Neural cell (in vitro differentiated cells): ENCODE measurements around the gene NEK5. TPM values are rescaled to one million over a fixed set of nuclear protein-coding genes. Genes with fewer than 3 reads are reported as not detected.
"Not testable (repeated sequence)": the region's sequence is repeated elsewhere in the genome, so short reads cannot be mapped to it uniquely, and the experiment has no call there.

Experiments
- H2AFZ ChIP-seq: fragments of 200-600, 300-800 bp; sonication (generic), shearing (Covaris generic); 2 replicates; pipeline ENCODE4 v1.6.0; 2014; ENCODE audit warnings: low read depth, mild to moderate bottlenecking, antibody characterized with exemption, low read length, moderate library complexity
- H3F3A ChIP-seq: fragments of 200-600 bp; shearing (Covaris generic); 2 replicates; pipeline ENCODE4 v1.6.1; 2016; ENCODE audit warnings: mild to moderate bottlenecking, moderate library complexity, mixed read lengths, antibody characterized with exemption, low read length; ENCODE audit not compliant: insufficient read depth, poor library complexity, severe bottlenecking
- H3K27ac ChIP-seq: fragments of 200-600, 300-800 bp; sonication (generic), shearing (Covaris generic); 2 replicates; pipeline ENCODE4 v1.5.1; 2014; ENCODE audit warnings: mild to moderate bottlenecking, low read length, moderate library complexity
- H3K27me3 ChIP-seq: fragments of 300-800, 200-600 bp; sonication (generic), shearing (Covaris generic); 2 replicates; pipeline ENCODE4 v1.6.0; 2014; ENCODE audit warnings: mild to moderate bottlenecking, low read depth, low read length, moderate library complexity; ENCODE audit not compliant: insufficient read depth
- H3K36me3 ChIP-seq: fragments of 300-800, 200-600 bp; sonication (generic), shearing (Covaris generic); 2 replicates; pipeline ENCODE4 v1.5.1; 2014; ENCODE audit warnings: mild to moderate bottlenecking, antibody characterized with exemption, low read length, moderate library complexity; ENCODE audit not compliant: insufficient read depth
- H3K4me2 ChIP-seq: fragments of 300-800, 200-600 bp; sonication (generic), shearing (Covaris generic); 2 replicates; pipeline ENCODE4 v1.6.0; 2014; ENCODE audit warnings: mild to moderate bottlenecking, low read length
- H3K4me3 ChIP-seq: fragments of 300-800, 200-600 bp; sonication (generic), shearing (Covaris generic); 2 replicates; pipeline ENCODE4 v1.5.1; 2014; ENCODE audit warnings: mild to moderate bottlenecking, low read length, moderate library complexity
- H3K79me2 ChIP-seq: fragments of 200-600 bp; shearing (Covaris generic); replicated peaks from 2 replicates; pipeline ENCODE4 v1.6.0; 2014; ENCODE audit warnings: mild to moderate bottlenecking, low read length, moderate library complexity; ENCODE audit not compliant: insufficient read depth
- H3K9ac ChIP-seq: fragments of 300-800, 200-600 bp; sonication (generic), shearing (Covaris generic); 2 replicates; pipeline ENCODE4 v1.6.1; 2016; ENCODE audit warnings: mild to moderate bottlenecking, low read length, mixed read lengths
- H3K9me2 ChIP-seq: fragments of 200-600 bp; shearing (Covaris generic); 2 replicates; pipeline ENCODE4 v1.6.1; 2016; ENCODE audit warnings: mild to moderate bottlenecking, low read length, mixed read lengths; ENCODE audit not compliant: insufficient read depth
- H3K9me3 ChIP-seq: fragments of 200-600, 300-800 bp; sonication (generic), shearing (Covaris generic); 2 replicates; pipeline ENCODE4 v1.6.1; 2016; ENCODE audit warnings: mild to moderate bottlenecking, mixed run types, low read length, moderate library complexity, mixed read lengths
- H4K20me1 ChIP-seq: fragments of 200-600 bp; shearing (Covaris generic); 2 replicates; pipeline ENCODE4 v1.6.1; 2016; ENCODE audit warnings: mild to moderate bottlenecking, mixed run types; ENCODE audit not compliant: insufficient read depth
- CTCF ChIP-seq: fragments of 450-650 bp; IDR thresholded peaks from 2 replicates; pipeline ENCODE4 v1.5.1; 2014; ENCODE audit warnings: antibody characterized with exemption, mild to moderate bottlenecking, moderate library complexity; ENCODE audit not compliant: poor library complexity, severe bottlenecking
- EP300 ChIP-seq: fragments of 450-650 bp; conservative IDR thresholded peaks from 2 replicates; pipeline ENCODE4 v1.6.1; 2014; ENCODE audit warnings: antibody characterized with exemption, mild to moderate bottlenecking, moderate library complexity; ENCODE audit not compliant: poor library complexity, severe bottlenecking
- EZH2 ChIP-seq: fragments of 200-600, 300-800 bp; shearing (Covaris generic), sonication (generic); IDR thresholded peaks from 2 replicates; pipeline ENCODE4 v1.6.1; 2014; ENCODE audit warnings: antibody characterized with exemption, low read length, borderline replicate concordance, mild to moderate bottlenecking; ENCODE audit not compliant: insufficient read depth, poor library complexity, severe bottlenecking
- MXI1 ChIP-seq: fragments of 450-650 bp; conservative IDR thresholded peaks from 2 replicates; pipeline ENCODE4 v1.6.1; 2014; ENCODE audit warnings: antibody characterized with exemption, mild to moderate bottlenecking; ENCODE audit not compliant: poor library complexity, severe bottlenecking
- POLR2AphosphoS5 ChIP-seq: IDR thresholded peaks from 2 replicates; pipeline ENCODE4 v1.6.1; 2012
- RAD21 ChIP-seq: fragments of 450-650 bp; conservative IDR thresholded peaks from 2 replicates; pipeline ENCODE4 v1.6.1; 2014; ENCODE audit warnings: antibody characterized with exemption, mild to moderate bottlenecking, moderate library complexity
- REST ChIP-seq: IDR thresholded peaks from 2 replicates; pipeline ENCODE4 v1.6.1; 2012; ENCODE audit warnings: borderline replicate concordance
- SMC3 ChIP-seq: fragments of 450-650 bp; conservative IDR thresholded peaks from 2 replicates; pipeline ENCODE4 v1.6.1; 2014; ENCODE audit warnings: antibody characterized with exemption, mild to moderate bottlenecking, moderate library complexity; ENCODE audit not compliant: poor library complexity
- TAF1 ChIP-seq: IDR thresholded peaks from 2 replicates; pipeline ENCODE4 v1.6.1; 2012; ENCODE audit warnings: low read depth
- polyA plus RNA-seq: library from polyadenylated mRNA; depleted of rRNA; stranded (reverse); fragments of >200 nt; gene quantifications from 2 replicates; pipeline ENCODE4 v1.2.3, GENCODE V29; 2014

The NEK5 gene
- polyA plus RNA-seq, 1 donor from 2014 or later, result 0.43 TPM

- TF ChIP-seq RAD21 (no peak), MXI1 (no peak), SMC3 (no peak), REST (no peak), EZH2 (no peak), EP300 (no peak), POLR2AphosphoS5 (no peak), TAF1 (no peak), CTCF (no peak)
- no peak overlapping the region for H3K9ac ChIP-seq
- no peaks in the 10 kb centered on the region for H3K27me3 ChIP-seq
- H3K27ac ChIP-seq, result no peak overlapping the region
- no peaks in the 10 kb centered on the region for H3K9me3 ChIP-seq
- no peak overlapping the region for H3K4me2 ChIP-seq
- H3K36me3 ChIP-seq, result no peaks in the 10 kb centered on the region
- no peak overlapping the region for H2AFZ ChIP-seq
- H3K9me2 ChIP-seq, result no peaks in the 10 kb centered on the region
- H3K79me2 ChIP-seq, result no peaks in the 10 kb centered on the region
- H3F3A ChIP-seq, result no peaks in the 10 kb centered on the region
- no peaks in the 10 kb centered on the region for H4K20me1 ChIP-seq
- H3K4me3 ChIP-seq, result no peak overlapping the region
Measured at GRCh38 chr13:52165411-52165810, 36.5 kb upstream of the NEK5 start.

GRCh38 chr13:52164989-52165388 lies 36.1 kb upstream of the NEK5 start:
- H2AFZ ChIP-seq, result no peak overlapping the region
- no peaks in the 10 kb centered on the region for H3K36me3 ChIP-seq
- no peaks in the 10 kb centered on the region for H3K9me2 ChIP-seq
- no peaks in the 10 kb centered on the region for H3K79me2 ChIP-seq
- H3K4me2 ChIP-seq, result no peak overlapping the region
- no peaks in the 10 kb centered on the region for H3F3A ChIP-seq
- H4K20me1 ChIP-seq, result no peaks in the 10 kb centered on the region
- TF ChIP-seq POLR2AphosphoS5, result no peak
- TF ChIP-seq SMC3, result no peak
- no peak for TF ChIP-seq REST
- no peak for TF ChIP-seq RAD21
- no peak for TF ChIP-seq EP300
- no peak for TF ChIP-seq TAF1
- no peak for TF ChIP-seq MXI1
- TF ChIP-seq EZH2, result no peak
- no peak for TF ChIP-seq CTCF
- no peak overlapping the region for H3K9ac ChIP-seq
- no peaks in the 10 kb centered on the region for H3K27me3 ChIP-seq
- H3K27ac ChIP-seq, result no peak overlapping the region
- no peak overlapping the region for H3K4me3 ChIP-seq
- no peaks in the 10 kb centered on the region for H3K9me3 ChIP-seq

- H3K4me2 ChIP-seq, H3K27ac ChIP-seq, H3K9ac ChIP-seq, H3K79me2 ChIP-seq, H3F3A ChIP-seq, H3K4me3 ChIP-seq, H2AFZ ChIP-seq, H3K27me3 ChIP-seq, H3K36me3 ChIP-seq, H3K9me2 ChIP-seq, H3K9me3 ChIP-seq, H4K20me1 ChIP-seq: not testable (repeated sequence)
Measured at GRCh38 chr13:52163878-52164277, 35.0 kb upstream of the NEK5 start.
